ENCODE data around the gene SYCP2L.

DNA sequence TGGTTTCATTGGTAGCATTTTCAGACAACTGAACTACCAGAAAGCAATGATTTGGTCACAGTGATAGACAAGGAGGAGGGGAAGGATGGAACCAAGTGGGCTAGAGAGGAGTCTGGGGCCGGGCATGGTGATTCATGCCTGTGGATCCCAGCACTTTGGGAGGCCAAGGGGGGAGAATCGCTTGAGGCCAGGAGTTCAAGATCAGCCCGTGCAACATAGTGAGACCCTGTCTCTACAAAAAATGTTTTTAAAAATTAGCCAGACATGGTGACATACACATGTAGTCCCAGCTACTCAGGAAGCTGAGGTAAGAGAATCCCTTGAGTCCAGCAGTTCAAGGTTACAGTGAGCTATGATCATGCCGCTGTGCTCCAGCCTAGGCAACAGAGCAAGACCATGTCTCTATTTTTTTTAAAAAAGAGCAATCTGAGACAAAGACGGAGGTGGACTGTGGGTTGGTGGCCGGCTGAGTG lies 70.6 kb downstream of the SYCP2L start:
- TF ChIP-seq, protein P1, sequence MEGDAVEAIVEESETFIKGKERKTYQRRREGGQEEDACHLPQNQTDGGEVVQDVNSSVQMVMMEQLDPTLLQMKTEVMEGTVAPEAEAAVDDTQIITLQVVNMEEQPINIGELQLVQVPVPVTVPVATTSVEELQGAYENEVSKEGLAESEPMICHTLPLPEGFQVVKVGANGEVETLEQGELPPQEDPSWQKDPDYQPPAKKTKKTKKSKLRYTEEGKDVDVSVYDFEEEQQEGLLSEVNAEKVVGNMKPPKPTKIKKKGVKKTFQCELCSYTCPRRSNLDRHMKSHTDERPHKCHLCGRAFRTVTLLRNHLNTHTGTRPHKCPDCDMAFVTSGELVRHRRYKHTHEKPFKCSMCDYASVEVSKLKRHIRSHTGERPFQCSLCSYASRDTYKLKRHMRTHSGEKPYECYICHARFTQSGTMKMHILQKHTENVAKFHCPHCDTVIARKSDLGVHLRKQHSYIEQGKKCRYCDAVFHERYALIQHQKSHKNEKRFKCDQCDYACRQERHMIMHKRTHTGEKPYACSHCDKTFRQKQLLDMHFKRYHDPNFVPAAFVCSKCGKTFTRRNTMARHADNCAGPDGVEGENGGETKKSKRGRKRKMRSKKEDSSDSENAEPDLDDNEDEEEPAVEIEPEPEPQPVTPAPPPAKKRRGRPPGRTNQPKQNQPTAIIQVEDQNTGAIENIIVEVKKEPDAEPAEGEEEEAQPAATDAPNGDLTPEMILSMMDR (IDR thresholded peaks at IDR 0.05 in 2 of 3, conservative IDR thresholded peaks at IDR 0.05 in 1 of 3; ENCODE audit: insufficient read depth in 2 of 3, low read depth in 1 of 3, low read length in 3 of 3) = no peak
- no peak for TF ChIP-seq FIP1L1 (IDR thresholded peaks at IDR 0.05; ENCODE audit: low read depth, low read length, poor library complexity, severe bottlenecking)
- TF ChIP-seq NFYB (IDR thresholded peaks at IDR 0.05; ENCODE audit: extremely low read depth, insufficient read length) = no peak
- TF ChIP-seq, protein P2, sequence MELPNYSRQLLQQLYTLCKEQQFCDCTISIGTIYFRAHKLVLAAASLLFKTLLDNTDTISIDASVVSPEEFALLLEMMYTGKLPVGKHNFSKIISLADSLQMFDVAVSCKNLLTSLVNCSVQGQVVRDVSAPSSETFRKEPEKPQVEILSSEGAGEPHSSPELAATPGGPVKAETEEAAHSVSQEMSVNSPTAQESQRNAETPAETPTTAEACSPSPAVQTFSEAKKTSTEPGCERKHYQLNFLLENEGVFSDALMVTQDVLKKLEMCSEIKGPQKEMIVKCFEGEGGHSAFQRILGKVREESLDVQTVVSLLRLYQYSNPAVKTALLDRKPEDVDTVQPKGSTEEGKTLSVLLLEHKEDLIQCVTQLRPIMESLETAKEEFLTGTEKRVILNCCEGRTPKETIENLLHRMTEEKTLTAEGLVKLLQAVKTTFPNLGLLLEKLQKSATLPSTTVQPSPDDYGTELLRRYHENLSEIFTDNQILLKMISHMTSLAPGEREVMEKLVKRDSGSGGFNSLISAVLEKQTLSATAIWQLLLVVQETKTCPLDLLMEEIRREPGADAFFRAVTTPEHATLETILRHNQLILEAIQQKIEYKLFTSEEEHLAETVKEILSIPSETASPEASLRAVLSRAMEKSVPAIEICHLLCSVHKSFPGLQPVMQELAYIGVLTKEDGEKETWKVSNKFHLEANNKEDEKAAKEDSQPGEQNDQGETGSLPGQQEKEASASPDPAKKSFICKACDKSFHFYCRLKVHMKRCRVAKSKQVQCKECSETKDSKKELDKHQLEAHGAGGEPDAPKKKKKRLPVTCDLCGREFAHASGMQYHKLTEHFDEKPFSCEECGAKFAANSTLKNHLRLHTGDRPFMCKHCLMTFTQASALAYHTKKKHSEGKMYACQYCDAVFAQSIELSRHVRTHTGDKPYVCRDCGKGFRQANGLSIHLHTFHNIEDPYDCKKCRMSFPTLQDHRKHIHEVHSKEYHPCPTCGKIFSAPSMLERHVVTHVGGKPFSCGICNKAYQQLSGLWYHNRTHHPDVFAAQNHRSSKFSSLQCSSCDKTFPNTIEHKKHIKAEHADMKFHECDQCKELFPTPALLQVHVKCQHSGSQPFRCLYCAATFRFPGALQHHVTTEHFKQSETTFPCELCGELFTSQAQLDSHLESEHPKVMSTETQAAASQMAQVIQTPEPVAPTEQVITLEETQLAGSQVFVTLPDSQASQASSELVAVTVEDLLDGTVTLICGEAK (IDR thresholded peaks at IDR 0.05) = no peak
- TF ChIP-seq, protein P2 (CRISPR knock-in tag; IDR thresholded peaks at IDR 0.05) = no peak
- TF ChIP-seq SP1 (CRISPR knock-in tag; IDR thresholded peaks at IDR 0.05) = no peak
- TF ChIP-seq FOXK2 (conservative IDR thresholded peaks at IDR 0.05 in 1 of 2, IDR thresholded peaks at IDR 0.05 in 1 of 2; ENCODE audit: low read depth in 2 of 2) = no peak
- TF ChIP-seq MAX (CRISPR knock-in tag; IDR thresholded peaks at IDR 0.05) = no peak
